GM13977 (cell line): ENCODE measurements around the gene GTPBP4.

Experiments used
- DNase-seq: peaks from one replicate; pipeline ENCODE4 v3.0.0; 2012; ENCODE audit warnings: low spot score
- in situ Hi-C: fragments of 300-500 bp; cut with MboI; formaldehyde crosslinking; loops from one replicate; pipeline ENCODE4 v1.12.0; 2022; ENCODE audit warnings: low sequenced_read_pairs, low pct_unique_long_range_greater_than_20kb, mixed read lengths, inconsistent platforms; ENCODE audit not compliant: unreplicated experiment
- TF ChIP-seq, protein P1 (sequence below): IDR thresholded peaks from 2 replicates; pipeline ENCODE4 v1.5.1; 2012; ENCODE audit warnings: mild to moderate bottlenecking, control low read depth; ENCODE audit not compliant: insufficient read depth; ENCODE audit errors: extremely low read depth, missing control alignments

Gene GTPBP4

DNA sequence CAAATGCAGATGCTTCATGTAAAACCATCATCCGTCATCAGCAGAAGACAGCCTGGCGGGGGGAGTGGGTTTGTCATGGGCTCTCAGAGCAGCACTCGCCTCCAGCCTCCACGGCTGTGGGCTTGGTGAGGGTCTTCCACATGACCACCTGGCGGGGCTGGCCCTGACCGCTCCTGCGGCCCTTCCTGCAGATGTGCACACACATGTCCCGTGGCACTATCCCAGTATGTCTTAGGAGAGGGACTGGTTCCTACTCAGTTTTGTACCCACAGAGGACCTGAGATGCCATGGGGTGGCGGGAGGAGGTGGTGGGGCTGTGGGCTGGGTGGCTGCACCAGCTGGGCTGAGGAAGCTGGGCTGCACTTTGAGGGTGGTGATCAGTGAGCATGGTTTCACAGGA is 32.7 kb downstream of the GTPBP4 start:
- TF ChIP-seq, protein P1, sequence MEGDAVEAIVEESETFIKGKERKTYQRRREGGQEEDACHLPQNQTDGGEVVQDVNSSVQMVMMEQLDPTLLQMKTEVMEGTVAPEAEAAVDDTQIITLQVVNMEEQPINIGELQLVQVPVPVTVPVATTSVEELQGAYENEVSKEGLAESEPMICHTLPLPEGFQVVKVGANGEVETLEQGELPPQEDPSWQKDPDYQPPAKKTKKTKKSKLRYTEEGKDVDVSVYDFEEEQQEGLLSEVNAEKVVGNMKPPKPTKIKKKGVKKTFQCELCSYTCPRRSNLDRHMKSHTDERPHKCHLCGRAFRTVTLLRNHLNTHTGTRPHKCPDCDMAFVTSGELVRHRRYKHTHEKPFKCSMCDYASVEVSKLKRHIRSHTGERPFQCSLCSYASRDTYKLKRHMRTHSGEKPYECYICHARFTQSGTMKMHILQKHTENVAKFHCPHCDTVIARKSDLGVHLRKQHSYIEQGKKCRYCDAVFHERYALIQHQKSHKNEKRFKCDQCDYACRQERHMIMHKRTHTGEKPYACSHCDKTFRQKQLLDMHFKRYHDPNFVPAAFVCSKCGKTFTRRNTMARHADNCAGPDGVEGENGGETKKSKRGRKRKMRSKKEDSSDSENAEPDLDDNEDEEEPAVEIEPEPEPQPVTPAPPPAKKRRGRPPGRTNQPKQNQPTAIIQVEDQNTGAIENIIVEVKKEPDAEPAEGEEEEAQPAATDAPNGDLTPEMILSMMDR: no peak
- in situ Hi-C loops: no loop called here
- DNase-seq: no peak

GRCh38 chr10:1022413-1022812 is 34.2 kb downstream of the GTPBP4 start:
- TF ChIP-seq, protein P1: no peak
- in situ Hi-C loops: no loop called here
- no peak for DNase-seq

DNA sequence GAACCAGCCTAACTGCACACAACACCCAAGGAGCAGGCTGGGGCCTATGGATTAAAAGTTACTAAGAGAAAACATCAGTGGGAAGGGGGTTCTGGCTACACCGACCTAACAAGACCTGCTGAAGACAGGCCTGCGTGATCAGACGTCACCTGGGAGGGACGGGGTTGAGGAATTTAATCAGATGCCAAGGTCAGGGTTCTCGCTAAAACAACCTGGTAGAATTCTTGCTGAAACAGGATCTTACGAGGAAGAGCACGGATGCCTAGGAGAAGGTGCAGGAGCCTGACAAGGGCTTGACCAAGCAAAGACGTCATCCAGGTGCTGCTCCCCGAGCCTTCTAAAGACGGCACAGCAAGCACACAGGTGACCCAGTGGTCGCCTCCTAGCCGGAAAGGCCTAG is 35.9 kb downstream of the GTPBP4 start:
- TF ChIP-seq, protein P1: no peak
- in situ Hi-C loops: no loop called here
- DNase-seq: no peak

DNA sequence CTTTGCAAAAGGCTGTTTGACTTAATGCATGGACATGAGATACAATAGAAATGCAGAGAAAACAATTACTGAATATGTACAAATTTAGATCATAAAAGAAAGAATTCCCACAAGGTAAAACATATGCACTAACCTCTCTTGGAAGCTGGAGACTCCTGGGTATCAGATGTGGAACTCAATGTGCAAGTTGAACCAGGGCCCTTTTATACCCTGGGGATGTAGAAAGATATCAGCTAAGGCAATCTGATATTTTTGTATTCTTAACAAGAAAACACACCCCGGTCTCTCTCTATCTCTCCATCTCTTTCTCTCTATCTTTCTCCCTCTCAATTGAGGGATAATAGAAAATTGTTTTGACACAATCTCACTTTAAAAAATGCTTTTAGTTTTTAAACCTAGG is 37.4 kb downstream of the GTPBP4 start, which contains the start of gene IDI2:
IDI2 (minus strand) TSS at position 177 of the 400 bp plus-strand sequence. CDS start 1,136 bp downstream, outside the sequence.
- no peak for DNase-seq
- TF ChIP-seq, protein P1: no peak
- in situ Hi-C loops: no loop called here

DNA sequence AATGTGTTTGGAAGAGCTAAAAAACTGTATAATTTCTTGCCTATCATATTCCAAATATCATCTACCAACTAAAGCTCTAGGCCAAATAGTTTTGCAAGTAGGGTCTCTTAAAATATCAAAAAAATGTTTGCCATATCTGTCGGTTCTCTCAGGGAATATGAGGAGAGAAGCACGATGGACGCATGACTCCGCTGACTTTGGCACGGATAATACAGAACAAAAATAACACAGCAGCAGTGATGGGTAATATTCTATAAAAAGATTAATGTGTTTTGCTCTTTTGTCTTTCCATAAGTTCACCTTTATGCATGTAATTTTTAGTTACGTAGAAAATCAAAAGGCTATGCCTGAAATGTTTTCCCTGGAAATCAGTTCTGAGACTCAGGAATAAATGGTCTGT is 38.3 kb downstream of the GTPBP4 start:
- TF ChIP-seq, protein P1: no peak
- no peak for DNase-seq

DNA sequence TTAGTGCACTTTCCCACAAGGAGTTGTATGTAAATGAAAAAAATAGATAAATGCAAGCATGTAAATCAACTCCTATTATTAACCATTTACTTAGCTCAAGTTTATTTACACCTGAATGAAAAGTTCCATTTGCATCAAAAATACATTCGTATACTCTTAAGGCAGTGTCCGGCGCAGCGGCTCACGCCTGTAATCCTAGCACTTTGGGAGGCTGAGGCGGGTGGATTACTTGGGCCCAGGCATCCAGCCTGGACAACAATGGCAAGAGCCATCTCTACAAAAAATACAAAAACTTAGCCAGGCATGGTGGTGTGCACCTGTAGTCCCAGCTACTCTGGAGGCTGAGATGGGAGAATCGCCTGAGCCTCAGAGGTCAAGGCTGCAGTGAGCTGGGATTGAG is 41.6 kb downstream of the GTPBP4 start:
- no peak for DNase-seq
- in situ Hi-C loops: no loop called here
- TF ChIP-seq, protein P1: no peak

More for the DNA sequence above, 38.3 kb downstream of the GTPBP4 start:
- in situ Hi-C loops: no loop called here

- TF ChIP-seq, protein P1: no peak
- in situ Hi-C loops: no loop called here
- no peak for DNase-seq
These were observed 45.4 kb downstream of the GTPBP4 start for GRCh38 chr10:1033601-1034000.
